OCI-LY1 (cell line): Measurements from ENCODE around the gene VPS52.
A peak's percentile ranks its signal among the peaks of the same experiment; 100 is the strongest.
"Not testable (repeated sequence)": the region's sequence is repeated elsewhere in the genome, so short reads cannot be mapped to it uniquely, and the experiment has no call there.

Source experiments
- H2AFZ ChIP-seq: fragments of 200-600 bp; sonication (generic), shearing (Covaris generic); 2 replicates; pipeline ENCODE4 v1.6.0; 2014; ENCODE audit warnings: antibody characterized with exemption, mild to moderate bottlenecking, low read length
- H3F3A ChIP-seq: fragments of 200-600 bp; sonication (generic), shearing (Covaris generic); 2 replicates; pipeline ENCODE4 v1.6.0; 2014; ENCODE audit warnings: mild to moderate bottlenecking, antibody characterized with exemption, low read length, moderate library complexity; ENCODE audit not compliant: insufficient read depth
- H3K27ac ChIP-seq: fragments of 200-600 bp; sonication (generic); 2 replicates; pipeline ENCODE4 v1.5.1; 2014; ENCODE audit warnings: low read length, mixed run types, mild to moderate bottlenecking, low read depth; ENCODE audit not compliant: poor library complexity, severe bottlenecking
- H3K27me3 ChIP-seq: fragments of 200-600 bp; sonication (generic); 2 replicates; pipeline ENCODE4 v1.6.0; 2014; ENCODE audit warnings: antibody characterized with exemption, mild to moderate bottlenecking, low read length, moderate library complexity; ENCODE audit not compliant: insufficient read depth
- H3K36me3 ChIP-seq: fragments of 200-600 bp; sonication (generic); 2 replicates; pipeline ENCODE4 v1.6.1; 2014; ENCODE audit warnings: mild to moderate bottlenecking, antibody characterized with exemption, low read length, moderate library complexity, mixed read lengths; ENCODE audit not compliant: insufficient read depth
- H3K4me1 ChIP-seq: fragments of 200-600 bp; sonication (generic); 2 replicates; pipeline ENCODE4 v1.5.1; 2014; ENCODE audit warnings: mild to moderate bottlenecking, low read length, moderate library complexity; ENCODE audit not compliant: insufficient read depth, severe bottlenecking
- H3K4me2 ChIP-seq: fragments of 200-600 bp; sonication (generic), shearing (Covaris generic); 2 replicates; pipeline ENCODE4 v1.6.1; 2014; ENCODE audit warnings: low read length
- H3K4me3 ChIP-seq: fragments of 200-600 bp; sonication (generic); 2 replicates; pipeline ENCODE4 v1.5.1; 2014; ENCODE audit warnings: low read length, low read depth, mild to moderate bottlenecking, mixed read lengths; ENCODE audit not compliant: poor library complexity, severe bottlenecking
- H3K79me2 ChIP-seq: fragments of 200-600 bp; shearing (Covaris generic); 2 replicates; pipeline ENCODE4 v1.6.1; 2016; ENCODE audit warnings: mixed run types, low read length, mixed read lengths; ENCODE audit not compliant: insufficient read depth
- H3K9ac ChIP-seq: fragments of 200-600 bp; sonication (generic), shearing (Covaris generic); 2 replicates; pipeline ENCODE4 v1.6.1; 2014; ENCODE audit warnings: mild to moderate bottlenecking, low read length, mixed read lengths
- H3K9me2 ChIP-seq: fragments of 200-600 bp; sonication (generic), shearing (Covaris generic); 2 replicates; pipeline ENCODE4 v1.6.1; 2014; ENCODE audit warnings: low read depth, mild to moderate bottlenecking, low read length, mixed read lengths
- H3K9me3 ChIP-seq: fragments of 200-600 bp; shearing (Covaris generic); 2 replicates; pipeline ENCODE4 v1.6.1; 2014; ENCODE audit warnings: low read length, mixed read lengths
- H4K20me1 ChIP-seq: fragments of 200-600 bp; sonication (generic), shearing (Covaris generic); 2 replicates; pipeline ENCODE4 v1.6.0; 2016; ENCODE audit warnings: mild to moderate bottlenecking, low read length; ENCODE audit not compliant: insufficient read depth
- EZH2 ChIP-seq: fragments of 200-600 bp; sonication (generic), shearing (Covaris generic); IDR thresholded peaks from 2 replicates; pipeline ENCODE4 v1.8.0; 2017; ENCODE audit warnings: borderline replicate concordance, mixed run types, mild to moderate bottlenecking, antibody characterized with exemption, low read length, moderate library complexity, mixed read lengths
- TF ChIP-seq, protein P1 (sequence below): fragments of 200-600 bp; sonication (generic), shearing (Covaris generic); IDR thresholded peaks from 2 replicates; pipeline ENCODE4 v1.5.1; 2017; ENCODE audit warnings: mild to moderate bottlenecking, antibody characterized with exemption, low read length, moderate library complexity, mixed read lengths

Gene VPS52

DNA sequence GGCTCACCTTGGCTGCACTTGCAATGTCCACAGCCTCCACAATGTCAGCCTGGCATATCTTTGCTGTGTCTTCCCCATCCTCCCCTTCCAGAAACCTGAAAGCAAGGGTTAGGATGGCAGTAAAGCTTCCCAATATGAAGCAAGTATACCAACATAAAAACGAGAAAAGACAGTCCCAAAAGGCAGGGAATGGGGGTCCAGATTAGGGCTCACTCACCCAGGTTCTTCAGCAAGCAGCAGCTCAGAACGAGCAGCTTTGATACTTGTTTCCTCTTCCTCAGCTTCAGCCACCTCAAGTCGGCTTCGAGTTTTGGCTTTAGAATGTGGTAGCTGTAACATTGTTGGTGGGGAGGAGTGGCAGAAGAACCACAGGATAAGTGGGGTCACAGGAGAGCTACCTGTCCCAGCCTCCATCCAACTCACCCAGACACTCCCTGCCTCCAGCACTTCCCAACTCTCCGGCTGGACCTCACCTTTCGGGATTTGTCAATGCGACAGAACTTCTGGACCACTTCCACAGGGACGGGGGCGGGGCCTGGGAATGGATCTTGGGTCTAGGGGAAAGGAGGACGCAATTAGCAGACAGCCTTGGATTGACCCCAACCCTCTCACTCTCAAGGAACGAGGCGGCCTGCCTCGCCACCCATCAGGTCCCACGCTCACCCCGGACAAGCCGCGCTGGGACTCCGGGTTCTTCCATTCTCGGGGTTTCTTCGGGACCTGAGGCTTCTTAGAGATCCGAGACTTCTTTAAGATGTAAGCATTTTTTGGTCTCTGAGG is 16.7 kb upstream of the VPS52 start:
- Histone ChIP-seq H3K79me2 (peaks cover 17% of the 10 kb centered on the region), H3K9ac (peak overlapping the region; percentile 95), H3K4me1 (peaks cover 24% of the 10 kb centered on the region), H3F3A (no peaks in the 10 kb centered on the region; the same call in 1 of the 2 replicates), H2AFZ (no peak overlapping the region), H4K20me1 (no peaks in the 10 kb centered on the region), H3K36me3 (peaks cover 64% of the 10 kb centered on the region), H3K4me2 (peak overlapping the region; percentile 89), H3K27ac (no peak overlapping the region), H3K9me2 (no peaks in the 10 kb centered on the region), H3K27me3 (no peaks in the 10 kb centered on the region), H3K4me3 (peak overlapping the region; percentile 98), H3K9me3 (no peaks in the 10 kb centered on the region)
- no peak for TF ChIP-seq EZH2
- TF ChIP-seq, protein P1, sequence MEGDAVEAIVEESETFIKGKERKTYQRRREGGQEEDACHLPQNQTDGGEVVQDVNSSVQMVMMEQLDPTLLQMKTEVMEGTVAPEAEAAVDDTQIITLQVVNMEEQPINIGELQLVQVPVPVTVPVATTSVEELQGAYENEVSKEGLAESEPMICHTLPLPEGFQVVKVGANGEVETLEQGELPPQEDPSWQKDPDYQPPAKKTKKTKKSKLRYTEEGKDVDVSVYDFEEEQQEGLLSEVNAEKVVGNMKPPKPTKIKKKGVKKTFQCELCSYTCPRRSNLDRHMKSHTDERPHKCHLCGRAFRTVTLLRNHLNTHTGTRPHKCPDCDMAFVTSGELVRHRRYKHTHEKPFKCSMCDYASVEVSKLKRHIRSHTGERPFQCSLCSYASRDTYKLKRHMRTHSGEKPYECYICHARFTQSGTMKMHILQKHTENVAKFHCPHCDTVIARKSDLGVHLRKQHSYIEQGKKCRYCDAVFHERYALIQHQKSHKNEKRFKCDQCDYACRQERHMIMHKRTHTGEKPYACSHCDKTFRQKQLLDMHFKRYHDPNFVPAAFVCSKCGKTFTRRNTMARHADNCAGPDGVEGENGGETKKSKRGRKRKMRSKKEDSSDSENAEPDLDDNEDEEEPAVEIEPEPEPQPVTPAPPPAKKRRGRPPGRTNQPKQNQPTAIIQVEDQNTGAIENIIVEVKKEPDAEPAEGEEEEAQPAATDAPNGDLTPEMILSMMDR, result no peak

DNA sequence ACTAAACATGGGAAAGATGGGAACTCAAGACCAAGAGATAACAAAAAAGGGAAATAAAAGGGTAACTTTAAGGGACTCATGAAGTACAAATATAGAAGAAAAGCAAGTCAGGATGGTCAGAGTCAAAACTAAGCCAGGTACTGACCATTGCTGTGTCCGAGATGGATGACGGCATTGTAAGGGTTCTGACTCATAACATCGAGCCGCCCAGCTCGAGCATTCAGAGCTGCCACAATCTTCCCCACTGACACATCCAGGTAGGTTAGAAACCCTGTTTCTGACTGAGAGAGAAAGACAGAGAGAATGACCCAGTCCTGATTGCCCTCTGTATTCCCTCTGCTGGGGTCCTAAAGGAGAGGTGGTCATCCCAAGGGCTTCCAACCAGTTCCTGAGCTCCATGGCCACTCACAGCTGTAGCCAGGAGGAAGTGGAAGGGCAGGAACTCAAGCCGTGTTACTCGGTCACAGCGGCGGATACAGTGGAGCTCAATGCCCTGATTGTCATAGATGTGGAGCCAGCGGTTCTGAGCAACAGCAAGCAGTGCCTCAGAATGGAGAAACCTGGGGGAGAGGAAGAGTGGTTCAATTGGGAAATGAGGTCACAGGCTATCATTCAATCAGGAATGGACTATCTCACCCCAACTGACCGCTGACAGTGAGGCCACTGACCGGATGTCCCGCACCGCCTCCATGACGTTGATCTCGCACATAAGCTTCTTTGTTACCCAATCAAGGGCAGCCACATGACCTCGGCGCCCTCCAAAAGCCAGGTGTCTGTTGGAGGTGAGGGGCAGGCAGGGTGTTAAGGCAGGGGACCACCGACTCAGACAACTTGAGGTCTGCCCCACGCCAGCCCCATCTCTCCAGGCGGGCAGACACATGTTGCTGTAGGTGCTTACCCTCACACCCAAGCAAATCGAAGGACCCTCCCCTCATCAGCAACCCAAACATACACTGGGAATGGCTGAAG is 15.6 kb upstream of the VPS52 start:
- TF ChIP-seq EZH2, result no peak
- TF ChIP-seq, protein P1, result no peak
- Histone ChIP-seq H3K27ac (no peak overlapping the region), H3K9me2 (no peaks in the 10 kb centered on the region), H3K4me2 (no peak overlapping the region), H3K27me3 (no peaks in the 10 kb centered on the region), H3K79me2 (peaks cover 17% of the 10 kb centered on the region), H3F3A (no peaks in the 10 kb centered on the region; the same call in 1 of the 2 replicates), H3K4me1 (peaks cover 24% of the 10 kb centered on the region), H3K36me3 (peaks cover 63% of the 10 kb centered on the region), H3K4me3 (no peak overlapping the region), H3K9ac (no peak overlapping the region; the same call in 1 of the 2 replicates), H2AFZ (no peak overlapping the region), H4K20me1 (no peaks in the 10 kb centered on the region), H3K9me3 (no peaks in the 10 kb centered on the region)

DNA sequence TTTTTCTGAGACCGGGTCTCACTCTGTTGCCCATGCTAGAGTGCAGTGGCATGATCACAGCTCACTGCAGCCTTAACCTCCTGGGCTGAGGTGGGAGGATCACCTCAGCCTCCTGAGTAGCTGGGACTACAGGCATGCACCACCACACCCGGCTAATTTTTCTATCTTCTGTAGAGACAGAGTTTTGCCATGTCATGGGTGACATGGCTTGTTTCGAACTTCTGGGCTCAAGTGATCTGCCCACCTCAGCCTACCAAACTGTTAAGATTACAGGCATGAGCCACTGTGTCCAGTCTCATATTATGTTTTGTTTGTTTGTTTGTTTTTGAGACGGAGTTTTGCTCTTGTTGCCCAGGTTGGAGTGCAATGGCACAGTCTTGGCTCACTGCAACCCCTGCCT is 13.5 kb upstream of the VPS52 start:
- H3K4me3 ChIP-seq, result not testable (repeated sequence)
- peaks cover 59% of the 10 kb centered on the region for H3K36me3 ChIP-seq

More for the DNA sequence above, 13.5 kb upstream of the VPS52 start:
- H3K9me3 ChIP-seq, H3K9ac ChIP-seq, H3K4me2 ChIP-seq, H4K20me1 ChIP-seq, H3K27ac ChIP-seq, H3K9me2 ChIP-seq, H3K27me3 ChIP-seq, H3F3A ChIP-seq, H2AFZ ChIP-seq: not testable (repeated sequence)
- Histone ChIP-seq H3K4me1 (peaks cover 14% of the 10 kb centered on the region), H3K79me2 (peaks cover 12% of the 10 kb centered on the region)
